ENCODE measurements around the gene STIM1. TPM values are rescaled to one million over a fixed set of nuclear protein-coding genes. Genes with fewer than 3 reads are reported as not detected.

STIM1 gene
- total RNA-seq, 1 experiment from 2014 or later: 15.2 TPM

DNA sequence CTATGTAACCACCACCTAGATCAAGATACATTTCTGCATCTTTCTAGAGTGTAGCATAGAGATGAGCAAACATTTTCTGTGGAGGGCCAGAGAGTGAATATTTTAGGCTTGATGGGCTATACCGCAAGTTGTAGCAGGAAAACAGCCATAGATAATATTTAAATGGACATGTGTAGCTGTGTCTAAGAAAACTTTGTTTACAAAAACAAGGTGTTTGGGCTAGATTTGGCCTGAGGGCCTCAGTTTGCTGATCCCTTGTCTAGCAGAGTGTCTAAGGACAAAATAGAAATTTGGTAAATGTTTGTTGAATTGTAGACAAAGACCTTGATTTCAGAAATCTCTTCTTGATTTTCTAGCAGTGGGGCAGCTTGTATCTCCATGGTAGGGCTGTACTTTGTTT, 36.3 kb downstream of the STIM1 start:
- Histone ChIP-seq H4K20me1 (ENCODE audit: control insufficient read depth, insufficient read depth, insufficient read length) (no peaks in the 10 kb centered on the region), H3K56ac (ENCODE audit: insufficient read length, low read depth, low read length) (no peak overlapping the region), H3K23me2 (ENCODE audit: insufficient read length, low read depth, low read length, poor library complexity, severe bottlenecking) (no peaks in the 10 kb centered on the region), H2AK5ac (ENCODE audit: insufficient read length, low read length) (no peak overlapping the region), H3K9ac (ENCODE audit: extremely low read depth, insufficient read length, low read length) (no peak overlapping the region), H2AFZ (ENCODE audit: low read length) (no peak overlapping the region), H2BK5ac (ENCODE audit: insufficient read length, low read length) (no peak overlapping the region), H3K4ac (ENCODE audit: low read depth, low read length) (no peak overlapping the region), H3K79me1 (ENCODE audit: insufficient read depth, low read depth, low read length, poor library complexity, severe bottlenecking) (no peaks in the 10 kb centered on the region), H3K4me1 (ENCODE audit: insufficient read depth, low read length) (no peaks in the 10 kb centered on the region), H2BK120ac (ENCODE audit: low read depth, low read length, poor library complexity, severe bottlenecking) (no peak overlapping the region), H3K14ac (ENCODE audit: insufficient read depth, low read length) (no peak overlapping the region), H4K8ac (replicated peaks; ENCODE audit: insufficient read length, low read depth, low read length) (no peak overlapping the region), H3K9me3 (ENCODE audit: control insufficient read depth, low read depth, low read length) (no peaks in the 10 kb centered on the region), H2BK12ac (ENCODE audit: insufficient read length, low read depth, low read length) (no peak overlapping the region), H4K91ac (ENCODE audit: insufficient read length, low read depth, low read length) (no peak overlapping the region), H3K79me2 (ENCODE audit: insufficient read depth, low read length) (no peaks in the 10 kb centered on the region), H4K5ac (ENCODE audit: insufficient read length, low read depth, low read length) (no peak overlapping the region), H2BK20ac (ENCODE audit: low read depth, low read length, poor library complexity, severe bottlenecking) (no peak overlapping the region), H3K4me2 (ENCODE audit: insufficient read depth, insufficient read length, low read length) (no peak overlapping the region), H3K27ac (ENCODE audit: insufficient read length, low read depth, low read length) (no peak overlapping the region), H2BK15ac (ENCODE audit: low read depth, low read length) (no peak overlapping the region), H3T11ph (ENCODE audit: low read length) (no peak overlapping the region), H3K18ac (ENCODE audit: insufficient read length, low read depth, low read length) (no peak overlapping the region), H3K27me3 (ENCODE audit: insufficient read depth, low read length) (no peaks in the 10 kb centered on the region), H3K23ac (ENCODE audit: insufficient read length, low read depth, low read length) (no peak overlapping the region)
- no peaks in the 10 kb centered on the region for H3K4me1 Mint-ChIP-seq
- TF ChIP-seq, protein P1, sequence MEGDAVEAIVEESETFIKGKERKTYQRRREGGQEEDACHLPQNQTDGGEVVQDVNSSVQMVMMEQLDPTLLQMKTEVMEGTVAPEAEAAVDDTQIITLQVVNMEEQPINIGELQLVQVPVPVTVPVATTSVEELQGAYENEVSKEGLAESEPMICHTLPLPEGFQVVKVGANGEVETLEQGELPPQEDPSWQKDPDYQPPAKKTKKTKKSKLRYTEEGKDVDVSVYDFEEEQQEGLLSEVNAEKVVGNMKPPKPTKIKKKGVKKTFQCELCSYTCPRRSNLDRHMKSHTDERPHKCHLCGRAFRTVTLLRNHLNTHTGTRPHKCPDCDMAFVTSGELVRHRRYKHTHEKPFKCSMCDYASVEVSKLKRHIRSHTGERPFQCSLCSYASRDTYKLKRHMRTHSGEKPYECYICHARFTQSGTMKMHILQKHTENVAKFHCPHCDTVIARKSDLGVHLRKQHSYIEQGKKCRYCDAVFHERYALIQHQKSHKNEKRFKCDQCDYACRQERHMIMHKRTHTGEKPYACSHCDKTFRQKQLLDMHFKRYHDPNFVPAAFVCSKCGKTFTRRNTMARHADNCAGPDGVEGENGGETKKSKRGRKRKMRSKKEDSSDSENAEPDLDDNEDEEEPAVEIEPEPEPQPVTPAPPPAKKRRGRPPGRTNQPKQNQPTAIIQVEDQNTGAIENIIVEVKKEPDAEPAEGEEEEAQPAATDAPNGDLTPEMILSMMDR (conservative IDR thresholded peaks at IDR 0.05): no peak
- H3K4me3 Mint-ChIP-seq: no peak overlapping the region
- no peaks in the 10 kb centered on the region for H3K36me3 Mint-ChIP-seq (ENCODE audit: insufficient read depth in 1 of 3, low read depth in 3 of 3)
- DNase-seq: no peak
- no peaks in the 10 kb centered on the region for H3K27me3 Mint-ChIP-seq (ENCODE audit: low read depth)
- H3K9me3 Mint-ChIP-seq: no peaks in the 10 kb centered on the region
- no peak overlapping the region for H3K27ac Mint-ChIP-seq
- no CpG with 5 or more reads among the region's 1 CpG for WGBS (ENCODE audit: extremely low coverage, insufficient read length, low lambda C conversion rate)

Data from H9 (cell line).